UCSD-AML1 (cell line): Measurements from ENCODE around the gene STYXL2.

Experiments used
- DNase-seq: peaks from one replicate; lab custom pipeline; 2025; ENCODE audit not compliant: unreplicated experiment; lab: John Stamatoyannopoulos, UW

STYXL2 gene

GRCh38 chr1:167132301-167133010 is 38.6 kb downstream of the STYXL2 start:
- no peak for DNase-seq

- DNase-seq: no peak
These were observed 41.5 kb downstream of the STYXL2 start for GRCh38 chr1:167135281-167135840.

GRCh38 chr1:167136191-167136614 is 42.3 kb downstream of the STYXL2 start:
- no peak for DNase-seq

GRCh38 chr1:167136806-167137205 is 42.9 kb downstream of the STYXL2 start:
- no peak for DNase-seq

- no peak for DNase-seq
These were observed 43.5 kb downstream of the STYXL2 start for GRCh38 chr1:167137332-167137781.

GRCh38 chr1:167137793-167138510 is 44.1 kb downstream of the STYXL2 start:
- DNase-seq: no peak

GRCh38 chr1:167138703-167139102 is 44.8 kb downstream of the STYXL2 start:
- no peak for DNase-seq

- DNase-seq: no peak
These were observed 48.1 kb downstream of the STYXL2 start for GRCh38 chr1:167141963-167142362.
